Coronary artery (tissue), 2 donors: ENCODE data around the gene PCLO.

ENCODE experiments used
- DNase-seq: peaks from one replicate; pipeline ENCODE4 v3.0.0-alpha.2; 2017; ENCODE audit warnings: low spot score
- H3K27ac ChIP-seq, 2 donors: fragments of 200-600 bp; sonication (generic); one replicate each; pipeline ENCODE4 v1.5.1; 2016 to 2019
- H3K4me3 ChIP-seq: fragments of 200-600 bp; sonication (generic); 2 replicates; pipeline ENCODE4 v1.5.1; 2016; ENCODE audit warnings: mild to moderate bottlenecking, moderate library complexity
- CTCF ChIP-seq: fragments of 200-600 bp; sonication (generic); IDR thresholded peaks from one replicate; pipeline ENCODE4 v1.5.1; 2019; ENCODE audit warnings: antibody characterized with exemption

Gene PCLO

DNA sequence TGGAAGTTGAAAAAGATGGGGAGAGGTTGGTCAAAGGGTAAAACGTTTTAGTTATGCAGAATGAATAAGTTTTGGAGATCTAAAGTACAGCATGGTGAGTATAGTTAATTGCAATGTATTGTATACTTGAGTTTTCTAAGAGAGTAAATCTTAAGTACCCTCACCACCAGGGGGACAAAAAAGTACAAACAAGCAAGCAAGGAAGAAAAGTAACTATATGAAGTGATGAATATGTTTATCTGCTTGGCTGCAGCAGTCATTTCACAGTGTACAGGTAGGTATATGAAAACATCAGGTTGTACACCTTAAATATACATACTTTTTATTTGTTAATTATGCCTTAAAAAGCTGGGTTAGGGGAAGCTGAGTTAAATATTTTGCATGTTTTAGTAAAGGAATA, 157.3 kb downstream of the PCLO start:
- no peak overlapping the region for H3K27ac ChIP-seq
- no peak overlapping the region for H3K4me3 ChIP-seq
- TF ChIP-seq CTCF, result no peak
- no peak for DNase-seq

GRCh38 chr7:83001362-83002040, 161.2 kb downstream of the PCLO start:
- no peak for TF ChIP-seq CTCF
- DNase-seq, result no peak
- H3K27ac ChIP-seq, result no peak overlapping the region
- no peak overlapping the region for H3K4me3 ChIP-seq

- no peak for DNase-seq
- TF ChIP-seq CTCF, result no peak
- no peak overlapping the region for H3K27ac ChIP-seq
- no peak overlapping the region for H3K4me3 ChIP-seq
Observed at GRCh38 chr7:82998436-82998835, 164.2 kb downstream of the PCLO start.

DNA sequence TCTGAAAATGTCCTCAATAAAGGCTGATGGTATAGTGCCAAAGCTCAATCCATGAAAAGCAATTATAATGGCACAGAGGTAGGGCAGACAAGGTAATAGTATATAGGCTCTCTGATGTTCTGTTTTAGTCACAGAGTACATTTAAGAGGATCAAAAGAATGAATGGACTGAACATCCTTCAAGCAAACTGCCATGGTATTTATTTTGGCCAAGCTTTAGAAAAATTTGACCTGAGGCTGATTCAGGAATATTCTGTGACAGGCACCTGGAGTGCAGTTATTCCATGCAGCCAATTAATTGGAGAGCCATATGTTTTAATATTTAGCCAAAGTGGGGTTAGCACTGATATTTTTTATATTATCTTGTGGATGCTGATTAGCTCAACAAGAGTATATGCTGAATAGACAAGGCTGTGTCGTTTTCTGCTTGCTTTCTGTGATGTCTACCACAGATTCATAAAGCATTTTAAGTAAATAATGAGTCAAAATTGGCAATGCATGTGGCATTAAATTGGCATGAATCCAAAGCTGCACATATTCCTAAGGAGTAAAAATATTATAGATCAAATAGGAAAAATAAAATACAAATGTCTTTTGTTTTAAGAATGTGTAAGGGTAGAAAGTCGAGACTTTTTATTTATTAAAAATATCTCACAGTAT, 177.4 kb downstream of the PCLO start:
- TF ChIP-seq CTCF, result no peak
- H3K4me3 ChIP-seq, result no peak overlapping the region
- no peak overlapping the region for H3K27ac ChIP-seq
- no peak for DNase-seq

GRCh38 chr7:82980130-82980788, 182.4 kb downstream of the PCLO start:
- TF ChIP-seq CTCF, result no peak
- no peak for DNase-seq
- Histone ChIP-seq H3K27ac (no peak overlapping the region), H3K4me3 (no peak overlapping the region)

GRCh38 chr7:82975811-82976468, 186.7 kb downstream of the PCLO start:
- no peak overlapping the region for H3K27ac ChIP-seq
- TF ChIP-seq CTCF, result no peak
- no peak for DNase-seq
- H3K4me3 ChIP-seq, result no peak overlapping the region
